Neural progenitor cell (in vitro differentiated cells): ENCODE data around the gene KIAA2012. TPM values are rescaled to one million over a fixed set of nuclear protein-coding genes. Genes with fewer than 3 reads are reported as not detected.

Experiments used
- DNase-seq: peaks from one replicate; pipeline ENCODE4 v3.0.0-alpha.2; 2016; ENCODE audit warnings: low spot score
- H2AFZ ChIP-seq: fragments of 200-600 bp; sonication (generic); replicated peaks from 2 replicates; pipeline ENCODE4 v1.6.1; 2016; ENCODE audit warnings: antibody characterized with exemption
- H3F3A ChIP-seq: fragments of 200-600 bp; sonication (generic); 2 replicates; pipeline ENCODE4 v1.6.1; 2016; ENCODE audit warnings: antibody characterized with exemption, low read depth
- H3K27ac ChIP-seq: fragments of 200-600 bp; sonication (generic); 2 replicates; pipeline ENCODE4 v1.5.1; 2016; ENCODE audit warnings: mild to moderate bottlenecking
- H3K27me3 ChIP-seq: fragments of 200-600 bp; sonication (generic); 2 replicates; pipeline ENCODE4 v1.6.1; 2016; ENCODE audit warnings: mild to moderate bottlenecking, moderate library complexity
- H3K36me3 ChIP-seq: fragments of 200-600 bp; sonication (generic); 2 replicates; pipeline ENCODE4 v1.5.1; 2016
- H3K4me1 ChIP-seq: fragments of 200-600 bp; sonication (generic); 2 replicates; pipeline ENCODE4 v1.6.1; 2016; ENCODE audit warnings: mixed run types
- H3K4me2 ChIP-seq: fragments of 200-600 bp; sonication (generic); 2 replicates; pipeline ENCODE4 v1.6.1; 2016
- H3K4me3 ChIP-seq: fragments of 200-600 bp; sonication (generic); 2 replicates; pipeline ENCODE4 v1.5.1; 2016
- H3K79me2 ChIP-seq: fragments of 200-600 bp; sonication (generic); 2 replicates; pipeline ENCODE4 v1.6.1; 2016; ENCODE audit warnings: low read depth
- H3K9ac ChIP-seq: fragments of 200-600 bp; sonication (generic); 2 replicates; pipeline ENCODE4 v1.6.1; 2016
- H3K9me3 ChIP-seq: fragments of 200-600 bp; sonication (generic); 2 replicates; pipeline ENCODE4 v1.5.1; 2016; ENCODE audit warnings: low read depth
- H4K20me1 ChIP-seq: fragments of 200-600 bp; sonication (generic); 2 replicates; pipeline ENCODE4 v1.6.1; 2016; ENCODE audit warnings: low read depth
- H3K27ac Mint-ChIP-seq: 3 replicates; pipeline ENCODE4 v1.8.0; 2021; ENCODE audit warnings: mixed read lengths
- H3K27me3 Mint-ChIP-seq: 2 replicates; pipeline ENCODE4 v1.8.0; 2022; ENCODE audit warnings: low read depth, mild to moderate bottlenecking, inconsistent platforms, moderate library complexity, mixed read lengths; ENCODE audit not compliant: insufficient read depth
- H3K36me3 Mint-ChIP-seq: 3 replicates; pipeline ENCODE4 v1.8.0; 2021; ENCODE audit warnings: mixed read lengths
- H3K4me1 Mint-ChIP-seq: 3 replicates; pipeline ENCODE4 v1.8.0; 2021; ENCODE audit warnings: mixed read lengths
- H3K4me3 Mint-ChIP-seq: 3 replicates; pipeline ENCODE4 v1.8.0; 2021; ENCODE audit warnings: mild to moderate bottlenecking, moderate library complexity, mixed read lengths
- H3K9me3 Mint-ChIP-seq: 3 replicates; pipeline ENCODE4 v1.8.0; 2020; ENCODE audit warnings: mixed read lengths
- EZH2 ChIP-seq: fragments of 200-600 bp; sonication (generic); IDR thresholded peaks from 2 replicates; pipeline ENCODE4 v1.6.1; 2017; ENCODE audit warnings: antibody characterized with exemption, mild to moderate bottlenecking, moderate library complexity
- EZH2phosphoT487 ChIP-seq: fragments of 200-600 bp; sonication (generic); IDR thresholded peaks from 2 replicates; pipeline ENCODE4 v1.6.1; 2017; ENCODE audit warnings: antibody characterized with exemption
- total RNA-seq: library from RNA; depleted of rRNA; stranded (reverse); fragments of >200 nt; gene quantifications from 2 replicates; pipeline ENCODE4 v1.2.3, GENCODE V29; 2015; ENCODE audit warnings: low replicate concordance
- TF ChIP-seq, protein P1 (sequence below): fragments of 200-600 bp; sonication (generic); IDR thresholded peaks from 2 replicates; pipeline ENCODE4 v1.5.1; 2017; ENCODE audit warnings: antibody characterized with exemption, mild to moderate bottlenecking

The KIAA2012 gene
- total RNA-seq, 1 donor from 2014 or later, result not detected

DNA sequence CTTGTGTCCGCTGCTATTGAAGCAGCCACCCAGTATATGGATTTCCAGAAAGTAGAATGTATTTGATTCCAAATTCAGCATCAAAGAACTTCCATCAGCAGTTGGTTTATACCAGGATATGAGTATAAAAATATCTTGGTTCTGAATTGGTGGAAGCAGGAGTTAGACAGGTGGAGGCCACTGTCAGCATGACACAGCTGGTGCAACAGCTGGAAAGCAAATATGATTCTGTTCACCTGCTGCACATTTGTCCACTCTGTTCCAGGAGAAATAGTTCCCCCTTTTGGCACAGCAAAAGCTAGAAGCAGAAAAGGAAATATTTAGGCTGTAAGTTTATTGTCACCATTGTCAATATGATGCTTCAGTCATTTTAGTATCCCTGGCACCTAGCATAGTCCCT lies 41.2 kb downstream of the KIAA2012 start:
- Histone ChIP-seq H3K79me2 (no peaks in the 10 kb centered on the region), H3F3A (peaks cover 9% of the 10 kb centered on the region), H4K20me1 (no peaks in the 10 kb centered on the region), H3K36me3 (no peaks in the 10 kb centered on the region), H3K4me3 (no peak overlapping the region), H3K4me1 (peaks cover 7% of the 10 kb centered on the region), H3K27me3 (no peaks in the 10 kb centered on the region), H3K9me3 (no peaks in the 10 kb centered on the region), H2AFZ (no peak overlapping the region), H3K4me2 (no peak overlapping the region), H3K27ac (no peak overlapping the region), H3K9ac (no peak overlapping the region)
- Mint-ChIP-seq H3K36me3 (no peaks in the 10 kb centered on the region), H3K4me3 (no peak overlapping the region), H3K27ac (no peak overlapping the region), H3K9me3 (peaks cover 5% of the 10 kb centered on the region), H3K27me3 (peaks cover 8% of the 10 kb centered on the region), H3K4me1 (peaks cover 31% of the 10 kb centered on the region)
- DNase-seq, result no peak
- no peak for TF ChIP-seq EZH2
- TF ChIP-seq, protein P1, sequence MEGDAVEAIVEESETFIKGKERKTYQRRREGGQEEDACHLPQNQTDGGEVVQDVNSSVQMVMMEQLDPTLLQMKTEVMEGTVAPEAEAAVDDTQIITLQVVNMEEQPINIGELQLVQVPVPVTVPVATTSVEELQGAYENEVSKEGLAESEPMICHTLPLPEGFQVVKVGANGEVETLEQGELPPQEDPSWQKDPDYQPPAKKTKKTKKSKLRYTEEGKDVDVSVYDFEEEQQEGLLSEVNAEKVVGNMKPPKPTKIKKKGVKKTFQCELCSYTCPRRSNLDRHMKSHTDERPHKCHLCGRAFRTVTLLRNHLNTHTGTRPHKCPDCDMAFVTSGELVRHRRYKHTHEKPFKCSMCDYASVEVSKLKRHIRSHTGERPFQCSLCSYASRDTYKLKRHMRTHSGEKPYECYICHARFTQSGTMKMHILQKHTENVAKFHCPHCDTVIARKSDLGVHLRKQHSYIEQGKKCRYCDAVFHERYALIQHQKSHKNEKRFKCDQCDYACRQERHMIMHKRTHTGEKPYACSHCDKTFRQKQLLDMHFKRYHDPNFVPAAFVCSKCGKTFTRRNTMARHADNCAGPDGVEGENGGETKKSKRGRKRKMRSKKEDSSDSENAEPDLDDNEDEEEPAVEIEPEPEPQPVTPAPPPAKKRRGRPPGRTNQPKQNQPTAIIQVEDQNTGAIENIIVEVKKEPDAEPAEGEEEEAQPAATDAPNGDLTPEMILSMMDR, result no peak
- TF ChIP-seq EZH2phosphoT487, result no peak

DNA sequence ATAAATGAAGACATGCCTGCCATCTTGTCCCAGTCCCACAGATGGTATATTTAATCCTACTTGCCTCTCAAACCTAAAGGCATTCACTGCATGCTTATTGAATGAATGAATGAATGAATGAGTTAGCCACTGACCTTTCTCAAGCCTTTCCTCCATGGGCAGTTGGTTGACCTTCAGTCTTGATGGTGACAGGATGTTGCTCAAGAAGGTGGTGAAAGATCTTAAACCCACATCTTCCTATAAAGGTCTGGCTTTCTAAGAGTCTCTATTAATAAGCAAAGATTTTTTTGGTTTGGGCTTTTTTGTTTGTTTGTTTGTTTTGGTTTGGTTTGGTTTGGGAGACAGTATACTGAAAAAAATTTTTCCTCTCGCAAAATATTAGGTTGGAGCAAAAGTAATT lies 41.7 kb downstream of the KIAA2012 start:
- TF ChIP-seq EZH2phosphoT487, result no peak
- H3K27me3 ChIP-seq, result no peaks in the 10 kb centered on the region
- no peaks in the 10 kb centered on the region for H3K36me3 ChIP-seq
- H2AFZ ChIP-seq, result no peak overlapping the region
- DNase-seq, result no peak
- H3K4me1 Mint-ChIP-seq, result peaks cover 26% of the 10 kb centered on the region
- no peak overlapping the region for H3K27ac Mint-ChIP-seq
- H3K27ac ChIP-seq, result no peak overlapping the region
- peaks cover 7% of the 10 kb centered on the region for H3K4me1 ChIP-seq
- H3K9me3 ChIP-seq, result no peaks in the 10 kb centered on the region
- H3K4me2 ChIP-seq, result no peak overlapping the region
- no peak overlapping the region for H3K9ac ChIP-seq
- peaks cover 5% of the 10 kb centered on the region for H3K9me3 Mint-ChIP-seq
- no peak overlapping the region for H3K4me3 Mint-ChIP-seq
- peaks cover 9% of the 10 kb centered on the region for H3F3A ChIP-seq
- H3K4me3 ChIP-seq, result no peak overlapping the region
- H3K79me2 ChIP-seq, result no peaks in the 10 kb centered on the region
- peaks cover 8% of the 10 kb centered on the region for H3K27me3 Mint-ChIP-seq
- H4K20me1 ChIP-seq, result no peaks in the 10 kb centered on the region
- no peaks in the 10 kb centered on the region for H3K36me3 Mint-ChIP-seq

DNA sequence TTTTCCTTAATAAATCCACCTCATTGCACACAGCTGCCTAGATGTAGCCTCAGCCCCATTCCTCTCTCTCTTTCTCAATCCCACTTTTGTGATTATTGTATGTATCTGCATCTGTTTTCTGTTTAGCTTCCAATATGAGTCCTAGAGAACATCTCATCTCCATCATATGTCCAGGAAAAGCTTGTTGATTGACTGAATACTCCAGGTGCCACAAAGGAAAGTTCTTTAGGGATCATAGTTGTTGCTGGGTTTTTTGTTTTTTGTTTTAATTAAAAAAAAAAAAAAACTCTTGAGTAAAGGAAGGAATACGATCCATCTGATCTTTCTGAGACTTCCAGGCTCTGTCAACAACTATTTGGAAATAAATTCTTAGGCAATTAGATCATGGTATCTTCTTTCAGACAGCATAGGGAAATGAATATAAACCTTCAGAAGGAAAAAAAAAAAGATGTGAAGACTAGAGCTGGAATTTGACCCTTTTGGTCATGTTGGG lies 42.5 kb downstream of the KIAA2012 start:
- H3F3A ChIP-seq, result peaks cover 4% of the 10 kb centered on the region
- H3K9me3 Mint-ChIP-seq, result peaks cover 10% of the 10 kb centered on the region
- no peaks in the 10 kb centered on the region for H3K36me3 ChIP-seq
- peaks cover 8% of the 10 kb centered on the region for H3K27me3 Mint-ChIP-seq
- no peak overlapping the region for H3K27ac Mint-ChIP-seq
- no peaks in the 10 kb centered on the region for H3K27me3 ChIP-seq
- H4K20me1 ChIP-seq, result no peaks in the 10 kb centered on the region
- no peak overlapping the region for H3K4me3 ChIP-seq
- H3K4me1 ChIP-seq, result peaks cover 7% of the 10 kb centered on the region
- H2AFZ ChIP-seq, result no peak overlapping the region
- no peaks in the 10 kb centered on the region for H3K9me3 ChIP-seq
- no peaks in the 10 kb centered on the region for H3K36me3 Mint-ChIP-seq
- H3K4me1 Mint-ChIP-seq, result peaks cover 19% of the 10 kb centered on the region
- TF ChIP-seq, protein P1, result no peak
- no peak for TF ChIP-seq EZH2phosphoT487
- no peak for TF ChIP-seq EZH2
- no peak overlapping the region for H3K9ac ChIP-seq
- H3K4me2 ChIP-seq, result no peak overlapping the region
- no peak overlapping the region for H3K4me3 Mint-ChIP-seq
- no peak overlapping the region for H3K27ac ChIP-seq
- no peaks in the 10 kb centered on the region for H3K79me2 ChIP-seq
- DNase-seq, result no peak

DNA sequence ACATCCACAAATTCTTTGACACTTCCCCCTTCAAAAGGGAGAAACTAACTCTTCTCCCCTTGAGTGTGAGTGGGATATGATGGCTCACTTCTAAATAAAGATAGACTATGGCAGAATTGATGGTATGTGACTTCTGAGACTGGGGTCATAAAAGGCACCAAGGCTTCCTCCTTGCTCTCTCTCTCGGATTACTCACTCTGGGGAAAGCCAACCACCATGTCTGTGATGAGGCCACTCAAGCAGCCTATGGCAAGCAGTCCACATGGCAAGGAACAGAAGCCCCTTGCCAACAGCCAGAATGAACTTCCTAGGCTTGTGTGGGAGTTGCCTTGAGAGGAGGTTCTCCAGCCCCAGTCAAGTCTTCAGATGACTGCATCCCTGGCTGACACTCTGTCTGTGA lies 43.6 kb downstream of the KIAA2012 start:
- H3F3A ChIP-seq, result no peaks in the 10 kb centered on the region
- no peak for DNase-seq

More for the DNA sequence above, 43.6 kb downstream of the KIAA2012 start:
- Histone ChIP-seq H3K4me1 (peaks cover 7% of the 10 kb centered on the region), H3K9me3 (no peaks in the 10 kb centered on the region), H3K4me2 (no peak overlapping the region), H3K27ac (no peak overlapping the region), H3K27me3 (no peaks in the 10 kb centered on the region), H2AFZ (no peak overlapping the region), H3K79me2 (no peaks in the 10 kb centered on the region), H4K20me1 (no peaks in the 10 kb centered on the region), H3K9ac (no peak overlapping the region), H3K4me3 (no peak overlapping the region), H3K36me3 (no peaks in the 10 kb centered on the region)
- TF ChIP-seq EZH2 (no peak), EZH2phosphoT487 (no peak)
- TF ChIP-seq, protein P1, result no peak
- Mint-ChIP-seq H3K4me1 (peaks cover 13% of the 10 kb centered on the region), H3K27me3 (peaks cover 12% of the 10 kb centered on the region), H3K36me3 (no peaks in the 10 kb centered on the region), H3K27ac (no peak overlapping the region), H3K4me3 (no peak overlapping the region), H3K9me3 (peaks cover 16% of the 10 kb centered on the region)
